ENCODE data around the gene ANXA9.

GRCh38 chr1:151003180-151003579 is 21.1 kb downstream of the ANXA9 start:
- no peak for TF ChIP-seq ZFP3 (CRISPR knock-in tag; IDR thresholded peaks at IDR 0.05)
- no peak for TF ChIP-seq ARNTL (CRISPR knock-in tag; IDR thresholded peaks at IDR 0.05; ENCODE audit: borderline replicate concordance, low read depth)
- no peak for TF ChIP-seq POU6F1 (CRISPR knock-in tag; IDR thresholded peaks at IDR 0.05; ENCODE audit: borderline replicate concordance, low read depth)
- TF ChIP-seq PATZ1 (CRISPR knock-in tag; IDR thresholded peaks at IDR 0.05; ENCODE audit: borderline replicate concordance), result no peak
- no peak for TF ChIP-seq CREB5 (CRISPR knock-in tag; IDR thresholded peaks at IDR 0.05; ENCODE audit: low read depth)
- TF ChIP-seq BACH2 (CRISPR knock-in tag; IDR thresholded peaks at IDR 0.05; ENCODE audit: borderline replicate concordance), result no peak
- no peak for TF ChIP-seq TCF4 (CRISPR knock-in tag; IDR thresholded peaks at IDR 0.05; ENCODE audit: borderline replicate concordance)
- TF ChIP-seq ZNF70 (CRISPR knock-in tag; IDR thresholded peaks at IDR 0.05), result no peak
- TF ChIP-seq TOX (CRISPR knock-in tag; IDR thresholded peaks at IDR 0.05; ENCODE audit: borderline replicate concordance), result no peak
- TF ChIP-seq CSDC2 (CRISPR knock-in tag; IDR thresholded peaks at IDR 0.05), result no peak
- TF ChIP-seq ZC3H10 (CRISPR knock-in tag; IDR thresholded peaks at IDR 0.05), result no peak
- no peak for TF ChIP-seq ZNF8 (CRISPR knock-in tag; IDR thresholded peaks at IDR 0.05)
- no peak for TF ChIP-seq PPARA (CRISPR knock-in tag; IDR thresholded peaks at IDR 0.05; ENCODE audit: borderline replicate concordance)
- TF ChIP-seq SNAI2 (CRISPR knock-in tag; IDR thresholded peaks at IDR 0.05), result no peak
